ENCODE results near the gene KRTAP10-4.

- TF ChIP-seq REST (IDR thresholded peaks at IDR 0.05) (no peak), CTCF (IDR thresholded peaks at IDR 0.05; ENCODE audit: low read depth, low read length, missing input control) (no peak)
Measured at GRCh38 chr21:44569861-44570517, 3.5 kb upstream of the KRTAP10-4 start.
